Gastroesophageal sphincter (tissue), 3 donors: Measurements from ENCODE around the gene CSRNP3.

Experiments used
- CTCF ChIP-seq, 4 experiments: fragments of 200-600 bp in 2 of 4; fragments of 450-650 bp in 2 of 4; sonication (generic) in 1 of 4; IDR thresholded peaks; one replicate each; pipeline ENCODE4 v1.5.1; 2017 to 2019; ENCODE audit warnings: antibody characterized with exemption in 4 of 4, mild to moderate bottlenecking in 2 of 4, moderate library complexity in 2 of 4
- POLR2A ChIP-seq, 2 donors: fragments of 450-650 bp; IDR thresholded peaks; one replicate each; pipeline ENCODE4 v1.6.1; 2017; ENCODE audit warnings: antibody characterized with exemption in 2 of 2, mild to moderate bottlenecking in 2 of 2, moderate library complexity in 1 of 2
- POLR2AphosphoS5 ChIP-seq: sonication (generic); formaldehyde crosslinking; IDR thresholded peaks from one replicate; pipeline ENCODE4 v1.6.1; 2017; ENCODE audit warnings: antibody characterized with exemption

- TF ChIP-seq POLR2A (IDR thresholded peaks at IDR 0.05) (no peak), CTCF (IDR thresholded peaks at IDR 0.05) (no peak), POLR2AphosphoS5 (no peak)
Measured at GRCh38 chr2:165636959-165637358, 167.5 kb downstream of the CSRNP3 start.
